Effector CD4-positive, alpha-beta T cell (primary cell): ENCODE measurements around the gene CLDN20. TPM values are rescaled to one million over a fixed set of nuclear protein-coding genes. Genes with fewer than 3 reads are reported as not detected.
"Not testable (repeated sequence)": the region's sequence is repeated elsewhere in the genome, so short reads cannot be mapped to it uniquely, and the experiment has no call there.

Source experiments
- DNase-seq: peaks from one replicate; pipeline ENCODE4 v3.0.0-alpha.2; 2020
- total RNA-seq: gene quantifications from one replicate; lab custom pipeline; 2026; lab: John Stamatoyannopoulos, UW

CLDN20 gene, protein sequence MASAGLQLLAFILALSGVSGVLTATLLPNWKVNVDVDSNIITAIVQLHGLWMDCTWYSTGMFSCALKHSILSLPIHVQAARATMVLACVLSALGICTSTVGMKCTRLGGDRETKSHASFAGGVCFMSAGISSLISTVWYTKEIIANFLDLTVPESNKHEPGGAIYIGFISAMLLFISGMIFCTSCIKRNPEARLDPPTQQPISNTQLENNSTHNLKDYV
- total RNA-seq = not detected

GRCh38 chr6:155263373-155264063, at the start of gene CLDN20:
CLDN20 (plus strand) TSS chr6:155264013; CDS start chr6:155275720, 11,707 bp downstream.
- DNase-seq = no peak

- no peak for DNase-seq
Observed at GRCh38 chr6:155215906-155216305, 47.9 kb upstream of the CLDN20 start.

- DNase-seq = no peak
Observed at GRCh38 chr6:155216312-155217046, 47.3 kb upstream of the CLDN20 start.

DNA sequence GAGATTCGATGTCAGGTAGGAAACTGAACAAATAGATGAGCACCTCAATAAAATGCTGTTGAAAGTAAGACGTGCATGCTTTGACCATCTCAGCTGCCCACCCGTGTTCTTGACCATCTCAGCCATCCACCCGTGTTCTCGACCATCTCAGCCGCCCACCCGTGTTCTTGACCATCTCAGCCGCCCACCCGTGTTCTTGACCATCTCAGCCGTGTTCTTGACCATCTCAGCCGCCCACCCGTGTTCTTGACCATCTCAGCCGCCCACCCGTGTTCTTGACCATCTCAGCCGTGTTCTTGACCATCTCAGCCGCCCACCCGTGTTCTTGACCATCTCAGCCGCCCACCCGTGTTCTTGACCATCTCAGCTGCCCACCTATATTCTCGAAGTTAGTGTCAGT, 45.1 kb upstream of the CLDN20 start:
- not testable (repeated sequence) for DNase-seq

GRCh38 chr6:155219299-155219698, 44.5 kb upstream of the CLDN20 start:
- no peak for DNase-seq

GRCh38 chr6:155219858-155220301, 43.9 kb upstream of the CLDN20 start:
- DNase-seq = no peak

GRCh38 chr6:155221086-155221485, 42.7 kb upstream of the CLDN20 start:
- DNase-seq = no peak

DNA sequence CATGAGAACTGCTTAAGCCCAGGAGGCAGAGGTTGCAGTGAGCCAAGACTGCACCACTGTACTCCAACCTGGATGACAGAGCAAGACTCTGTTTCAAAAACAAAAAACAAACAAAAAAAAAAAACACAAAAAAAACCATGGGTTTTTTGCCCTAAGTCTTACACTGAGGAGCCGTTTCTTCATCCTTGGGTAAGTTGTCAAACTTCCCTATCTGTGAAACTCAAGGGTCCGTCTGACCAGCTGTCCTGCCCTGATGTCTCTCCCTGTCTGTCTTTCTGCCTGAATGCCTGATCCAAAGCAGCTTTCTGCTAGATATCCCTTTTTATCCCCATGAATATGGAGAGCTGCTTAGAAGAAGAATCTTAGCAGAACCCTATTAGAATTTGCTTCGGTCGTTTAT, 41.3 kb upstream of the CLDN20 start:
- no peak for DNase-seq

GRCh38 chr6:155223646-155224451, 40.0 kb upstream of the CLDN20 start:
- no peak for DNase-seq

DNA sequence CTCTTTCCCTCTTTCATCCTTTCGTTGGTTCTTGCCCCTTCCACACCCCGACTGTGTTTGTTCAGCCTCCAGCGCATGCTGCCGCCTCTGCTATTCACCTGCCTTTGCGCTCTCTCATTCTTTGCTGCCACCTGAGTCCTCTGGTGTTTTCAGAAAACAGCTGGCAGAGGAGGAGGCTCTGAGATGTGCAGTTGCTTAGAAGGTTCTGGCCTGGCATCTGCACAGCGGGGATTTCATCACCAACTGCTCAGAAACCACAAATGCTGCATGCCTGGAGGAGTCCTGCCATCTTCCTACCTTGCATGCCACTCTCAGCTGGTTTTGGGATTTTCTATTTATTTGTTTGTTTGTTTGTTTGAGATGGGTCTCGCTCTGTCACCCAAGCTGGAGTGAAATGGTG, 39.2 kb upstream of the CLDN20 start:
- DNase-seq = no peak

DNA sequence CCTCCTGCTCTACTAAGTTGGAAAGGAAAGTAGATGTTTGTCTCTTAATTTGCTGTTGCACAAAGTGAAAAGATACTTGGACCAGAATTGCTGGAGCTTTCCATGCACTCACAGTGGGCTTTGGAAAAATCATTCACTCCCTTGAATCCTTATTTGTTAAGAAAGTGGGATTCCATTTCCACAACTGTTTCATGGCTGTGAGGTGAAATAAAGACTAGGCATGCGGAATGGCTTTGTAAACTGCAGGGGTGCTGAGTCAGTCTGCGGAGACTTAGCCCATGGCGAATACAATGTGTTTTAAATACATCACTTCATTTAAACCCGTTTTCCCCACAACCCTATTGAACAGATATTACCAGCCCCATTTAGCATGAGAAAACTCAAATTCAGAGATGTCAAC, 36.8 kb upstream of the CLDN20 start:
- no peak for DNase-seq

DNA sequence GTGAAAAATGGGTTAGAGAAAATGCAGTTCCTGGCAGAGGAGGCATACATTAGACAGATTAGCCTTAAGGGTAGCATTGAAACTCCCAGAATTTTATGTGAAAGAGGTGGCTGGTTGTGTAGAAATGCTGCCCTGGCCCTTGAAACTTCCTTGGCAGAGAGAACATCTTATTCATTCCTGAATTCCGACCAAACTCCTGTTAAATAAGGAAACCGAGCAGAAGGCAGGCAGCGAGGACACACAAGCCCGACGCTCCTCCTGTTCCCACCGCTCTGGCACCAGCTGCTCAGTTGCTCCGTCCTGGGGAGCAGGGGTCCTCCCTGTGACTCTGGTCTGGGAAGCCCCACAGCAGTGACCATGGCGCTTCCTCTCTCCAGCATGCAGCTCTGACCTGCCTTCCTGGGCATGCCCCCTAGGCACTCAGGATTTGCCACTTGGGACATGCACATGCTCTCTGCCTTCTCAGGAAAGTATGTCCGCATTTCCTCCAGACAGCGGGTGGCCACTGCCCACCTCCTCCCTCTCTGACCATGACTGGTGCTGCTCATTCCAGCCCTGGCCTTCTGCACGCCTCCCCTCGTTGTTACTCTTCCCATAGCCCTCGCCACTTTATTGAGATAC, 35.2 kb upstream of the CLDN20 start:
- no peak for DNase-seq

GRCh38 chr6:155230975-155231374, 32.8 kb upstream of the CLDN20 start:
- DNase-seq = not testable (repeated sequence)

DNA sequence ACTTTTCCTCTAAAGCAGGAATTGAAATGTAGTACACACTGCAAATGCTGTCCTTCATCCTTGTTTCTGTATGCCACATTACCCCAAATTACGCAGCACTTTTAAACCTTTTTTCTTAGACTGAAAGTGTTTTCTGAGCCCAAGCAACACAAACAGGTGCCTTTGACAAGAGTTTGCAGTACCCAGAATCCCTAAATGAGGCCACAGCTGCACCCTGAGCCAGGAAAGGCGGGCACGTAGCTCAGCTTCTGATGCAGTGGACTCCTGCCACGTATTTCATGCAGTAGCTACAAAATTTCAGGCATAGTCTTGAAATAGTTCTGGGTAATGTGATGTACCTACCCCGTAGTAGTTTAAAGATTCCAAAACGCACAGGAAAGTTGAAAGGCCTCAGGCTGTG, 31.0 kb upstream of the CLDN20 start:
- no peak for DNase-seq

DNA sequence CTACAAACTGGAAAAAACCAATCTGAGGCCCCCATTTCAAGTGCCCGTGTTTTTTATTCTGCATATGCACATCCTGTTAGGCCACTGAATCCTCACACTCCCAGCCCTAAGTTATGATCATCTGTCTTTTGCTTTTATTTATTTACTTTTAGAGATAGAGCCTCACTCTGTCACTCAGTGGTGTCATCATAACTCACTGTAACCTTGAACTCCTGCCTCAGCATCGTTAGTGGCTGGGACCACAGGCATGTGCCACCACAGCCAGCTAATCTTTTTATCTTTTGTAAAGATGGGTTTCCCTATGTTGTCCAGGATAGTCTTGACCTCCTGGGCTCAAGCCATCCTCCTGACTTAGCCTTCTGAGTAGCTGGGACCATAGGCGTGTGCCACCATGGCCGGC, 29.6 kb upstream of the CLDN20 start:
- DNase-seq = no peak

- DNase-seq = no peak
Observed at GRCh38 chr6:155234687-155235086, 29.1 kb upstream of the CLDN20 start.

- DNase-seq = no peak
Observed at GRCh38 chr6:155235087-155235486, 28.7 kb upstream of the CLDN20 start.

GRCh38 chr6:155237613-155238012, 26.2 kb upstream of the CLDN20 start:
- no peak for DNase-seq

DNA sequence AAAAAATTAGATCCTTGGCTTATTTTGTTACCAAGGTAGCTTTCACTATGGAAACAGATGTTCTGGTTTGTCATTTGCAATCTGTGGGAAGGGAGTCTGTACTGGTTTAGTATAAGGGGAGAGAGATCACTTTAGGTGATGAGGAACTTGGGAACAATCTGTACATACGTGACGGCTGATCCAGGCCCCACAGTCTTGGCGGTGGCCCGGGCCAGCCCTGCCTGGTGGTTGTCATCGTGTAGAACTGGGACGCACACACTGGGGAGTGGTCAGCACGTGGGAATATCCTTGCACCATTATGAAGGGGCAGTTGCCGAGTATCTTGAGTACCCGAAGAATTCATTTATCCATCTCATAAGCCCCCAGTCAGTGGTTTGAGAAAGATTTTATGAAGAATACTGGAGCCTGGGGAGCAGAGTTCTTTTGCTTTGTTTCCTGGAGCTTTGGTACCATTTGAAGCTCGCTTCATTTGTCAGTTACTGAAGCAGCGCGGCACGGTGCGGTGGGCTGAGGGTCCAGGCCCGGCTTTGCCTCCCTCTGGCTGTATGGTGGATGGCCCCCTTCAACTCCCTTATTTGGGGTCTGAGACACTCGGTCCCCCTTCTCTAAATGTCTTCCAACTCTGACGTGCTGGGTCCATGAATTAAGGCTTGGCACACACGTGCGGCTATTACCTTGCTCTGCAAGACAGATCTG, 22.8 kb upstream of the CLDN20 start:
- no peak for DNase-seq

DNA sequence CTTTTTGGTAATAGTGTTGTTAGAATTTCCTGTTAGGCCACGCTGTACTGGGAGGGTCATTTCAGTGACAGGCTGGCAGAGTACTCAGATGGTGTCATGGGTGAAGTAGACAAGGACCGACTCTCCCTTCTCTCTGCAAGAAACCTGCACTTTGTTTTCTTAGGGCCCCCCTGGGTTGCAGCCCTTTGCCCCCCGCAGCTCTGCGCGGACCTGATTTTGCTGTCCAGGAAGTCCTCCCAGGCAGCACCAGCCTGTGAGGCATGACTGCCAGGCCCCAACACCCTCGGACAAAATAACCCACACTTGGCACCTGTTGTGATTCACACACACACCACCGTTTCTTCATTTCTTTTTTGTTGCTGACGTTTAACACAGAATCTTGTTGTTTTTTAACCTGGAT, 21.8 kb upstream of the CLDN20 start:
- no peak for DNase-seq

- DNase-seq = no peak
Observed at GRCh38 chr6:155244434-155244833, 19.4 kb upstream of the CLDN20 start.

DNA sequence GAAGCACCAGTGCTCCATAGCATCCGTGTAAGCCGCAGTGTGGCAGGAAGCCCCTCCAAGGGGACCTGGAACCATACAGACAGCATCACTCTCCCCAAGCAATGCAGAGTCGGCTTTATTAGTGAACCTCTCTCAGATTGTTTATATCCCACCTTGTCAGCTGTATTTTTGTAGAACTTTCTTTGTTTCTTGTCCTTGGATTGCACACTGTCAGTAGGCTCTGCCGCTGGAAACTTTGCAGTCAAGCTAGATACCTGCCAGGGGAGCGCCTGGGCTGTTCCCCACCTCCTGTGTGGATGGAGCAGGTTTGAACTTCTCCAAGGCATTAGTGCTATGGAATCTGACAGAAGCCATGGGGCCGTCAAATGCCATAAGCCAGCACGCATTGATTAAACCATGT, 18.6 kb upstream of the CLDN20 start:
- DNase-seq = no peak
